Measurements from ENCODE around the gene AKAP13. TPM values are rescaled to one million over a fixed set of nuclear protein-coding genes. Genes with fewer than 3 reads are reported as not detected.

Gene AKAP13
- total RNA-seq, 4 donors from 2014 or later: 189 to 405 (median 244) TPM

DNA sequence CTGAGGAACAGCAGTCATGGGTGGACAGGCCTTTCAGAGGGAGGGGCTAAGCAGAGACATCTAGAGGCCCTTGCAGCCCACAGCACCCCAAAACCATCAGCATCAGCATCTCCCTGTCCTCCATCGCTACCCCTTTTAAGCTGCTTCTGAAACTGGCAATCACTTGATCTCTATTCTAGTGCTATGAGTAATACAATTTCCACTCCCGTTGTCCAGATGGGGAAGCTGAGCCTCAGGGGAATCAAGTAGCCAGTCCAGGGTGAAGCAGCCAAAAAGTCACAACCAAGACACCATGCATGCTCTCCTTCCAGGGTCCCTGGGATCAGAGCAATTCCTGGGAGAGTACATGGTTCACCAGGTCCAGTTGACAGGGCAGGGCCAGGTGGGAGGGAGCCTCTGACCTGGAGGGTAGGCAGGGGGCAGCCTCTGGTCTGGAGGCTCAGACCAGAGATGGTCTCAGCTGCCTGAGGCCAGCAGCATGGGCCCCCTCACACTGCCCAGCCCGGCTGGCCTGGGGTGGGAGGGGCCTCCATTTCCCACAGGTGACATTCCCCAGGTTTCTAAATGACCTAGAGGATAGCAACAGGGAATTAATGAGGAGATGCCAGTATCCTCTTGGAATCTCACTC, 384.4 kb downstream of the AKAP13 start:
- WGBS, 2 donors: 56 to 67% methylated on average over 2 to 3 of the region's 3 CpGs
- Histone ChIP-seq H3K36me3 (peaks cover 2 to 3% of the 10 kb centered on the region in 2 donors), H3K4me3 (replicated peaks in 1 of 3) (no peak overlapping the region), H3K9me3 (no peaks in the 10 kb centered on the region), H3K4me1 (peaks cover 3 to 16% of the 10 kb centered on the region in 2 donors), H3K27me3 (no peaks in the 10 kb centered on the region), H3K27ac (peak overlapping the region in 2 of 3 donors; percentile 17 to 49)
- intact Hi-C loops (cut with DNase I): no loop called here
- DNase-seq: no peak
- TF ChIP-seq, protein P1, sequence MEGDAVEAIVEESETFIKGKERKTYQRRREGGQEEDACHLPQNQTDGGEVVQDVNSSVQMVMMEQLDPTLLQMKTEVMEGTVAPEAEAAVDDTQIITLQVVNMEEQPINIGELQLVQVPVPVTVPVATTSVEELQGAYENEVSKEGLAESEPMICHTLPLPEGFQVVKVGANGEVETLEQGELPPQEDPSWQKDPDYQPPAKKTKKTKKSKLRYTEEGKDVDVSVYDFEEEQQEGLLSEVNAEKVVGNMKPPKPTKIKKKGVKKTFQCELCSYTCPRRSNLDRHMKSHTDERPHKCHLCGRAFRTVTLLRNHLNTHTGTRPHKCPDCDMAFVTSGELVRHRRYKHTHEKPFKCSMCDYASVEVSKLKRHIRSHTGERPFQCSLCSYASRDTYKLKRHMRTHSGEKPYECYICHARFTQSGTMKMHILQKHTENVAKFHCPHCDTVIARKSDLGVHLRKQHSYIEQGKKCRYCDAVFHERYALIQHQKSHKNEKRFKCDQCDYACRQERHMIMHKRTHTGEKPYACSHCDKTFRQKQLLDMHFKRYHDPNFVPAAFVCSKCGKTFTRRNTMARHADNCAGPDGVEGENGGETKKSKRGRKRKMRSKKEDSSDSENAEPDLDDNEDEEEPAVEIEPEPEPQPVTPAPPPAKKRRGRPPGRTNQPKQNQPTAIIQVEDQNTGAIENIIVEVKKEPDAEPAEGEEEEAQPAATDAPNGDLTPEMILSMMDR (IDR thresholded peaks at IDR 0.05): no peak

DNA sequence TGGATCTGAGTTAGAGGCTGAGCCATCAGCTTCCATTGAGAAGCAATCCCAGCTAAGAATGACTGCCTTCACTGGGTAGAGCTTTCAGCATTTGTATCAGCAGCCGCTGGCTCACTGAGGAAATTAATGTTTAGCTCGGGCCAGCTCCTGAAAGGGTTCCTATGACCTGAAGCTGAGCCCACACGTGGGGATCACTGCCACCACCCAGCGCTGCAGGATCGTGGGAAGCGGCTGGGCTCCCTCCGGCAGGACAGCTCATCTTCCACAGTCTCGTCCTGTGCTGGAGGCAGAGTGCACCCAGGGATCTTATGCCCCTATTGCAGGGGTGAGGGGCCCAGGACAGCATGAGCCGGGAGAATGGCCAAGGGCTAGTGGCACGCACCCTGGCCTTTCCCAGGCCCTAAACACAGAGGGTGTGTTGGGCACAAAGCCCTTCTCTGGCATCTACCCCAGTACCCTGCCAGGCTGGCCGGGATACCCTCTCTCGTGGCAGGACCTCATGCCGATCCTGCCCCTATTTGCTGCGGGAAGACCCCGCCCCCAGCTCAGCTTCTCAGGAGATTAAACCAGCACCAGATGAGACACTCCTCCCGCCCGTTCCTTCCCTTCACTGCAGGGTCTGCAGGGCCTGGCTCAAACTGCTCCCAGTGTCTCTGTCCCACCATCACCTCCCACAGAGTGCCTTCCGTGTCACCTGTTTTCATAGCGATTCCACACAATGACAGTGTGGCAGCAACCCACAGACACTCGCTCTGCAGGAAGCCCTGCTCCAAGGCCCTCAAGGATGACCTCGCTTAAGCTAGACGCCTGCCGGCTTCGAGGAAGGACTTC, 385.8 kb downstream of the AKAP13 start:
- intact Hi-C loops (cut with DNase I): no loop called here
- Histone ChIP-seq H3K4me3 (replicated peaks in 1 of 3) (no peak overlapping the region), H3K4me1 (peaks cover 12 to 30% of the 10 kb centered on the region in 2 donors), H3K27me3 (no peaks in the 10 kb centered on the region), H3K9me3 (no peaks in the 10 kb centered on the region), H3K27ac (no peak overlapping the region), H3K36me3 (no peaks in the 10 kb centered on the region)
- 85 to 88% methylated on average over 20 to 24 of the region's 24 CpGs for WGBS, 2 donors
- no peak for DNase-seq
- TF ChIP-seq POLR2A (IDR thresholded peaks at IDR 0.05): no peak
- TF ChIP-seq, protein P1 (IDR thresholded peaks at IDR 0.05): no peak

DNA sequence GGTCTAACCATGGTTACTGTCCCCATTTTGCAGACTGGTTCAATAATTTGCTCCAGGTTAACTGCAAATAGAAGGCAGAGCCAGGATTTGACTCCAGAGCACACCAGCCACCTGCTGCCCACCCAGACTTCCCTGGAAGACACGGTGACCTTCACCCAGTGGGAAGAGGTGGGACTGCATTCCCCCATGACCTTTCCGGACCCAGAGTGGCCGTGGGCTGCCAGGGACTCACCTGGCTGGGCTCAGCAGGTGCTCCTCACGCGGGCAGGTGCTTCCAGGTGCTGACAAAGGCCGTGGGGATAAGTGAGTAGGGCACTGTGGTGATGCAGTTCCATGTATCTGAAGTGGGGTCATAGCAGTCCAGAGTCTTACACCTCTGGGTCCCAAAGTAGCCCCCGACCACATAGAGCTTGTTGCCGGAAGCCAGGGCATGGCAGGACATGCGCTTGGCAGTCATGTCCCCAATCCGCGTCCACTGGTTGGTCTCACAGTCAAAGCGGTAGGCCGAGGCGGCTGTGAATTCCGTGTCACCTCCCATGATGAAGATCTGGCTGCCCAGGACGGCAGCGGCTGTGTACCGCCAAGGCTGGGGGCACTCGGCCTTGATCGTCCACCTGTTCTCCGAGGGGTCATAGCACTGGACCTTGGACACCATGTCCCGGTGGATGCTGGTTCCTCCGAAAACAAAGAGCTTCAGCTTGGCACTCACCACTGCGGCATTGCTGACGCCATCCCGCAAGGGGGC, 387.6 kb downstream of the AKAP13 start:
- Histone ChIP-seq H3K9me3 (no peaks in the 10 kb centered on the region), H3K4me1 (peaks cover 26 to 45% of the 10 kb centered on the region in 2 donors), H3K27me3 (no peaks in the 10 kb centered on the region), H3K27ac (no peak overlapping the region), H3K36me3 (no peaks in the 10 kb centered on the region), H3K4me3 (replicated peaks in 1 of 3) (no peak overlapping the region)
- DNase-seq: no peak
- 96% methylated on average over 12 to 23 of the region's 26 CpGs for WGBS, 2 donors
- intact Hi-C loops (cut with DNase I): no loop called here
- no peak for TF ChIP-seq POLR2A (IDR thresholded peaks at IDR 0.05)
- TF ChIP-seq, protein P1 (IDR thresholded peaks at IDR 0.05): no peak

DNA sequence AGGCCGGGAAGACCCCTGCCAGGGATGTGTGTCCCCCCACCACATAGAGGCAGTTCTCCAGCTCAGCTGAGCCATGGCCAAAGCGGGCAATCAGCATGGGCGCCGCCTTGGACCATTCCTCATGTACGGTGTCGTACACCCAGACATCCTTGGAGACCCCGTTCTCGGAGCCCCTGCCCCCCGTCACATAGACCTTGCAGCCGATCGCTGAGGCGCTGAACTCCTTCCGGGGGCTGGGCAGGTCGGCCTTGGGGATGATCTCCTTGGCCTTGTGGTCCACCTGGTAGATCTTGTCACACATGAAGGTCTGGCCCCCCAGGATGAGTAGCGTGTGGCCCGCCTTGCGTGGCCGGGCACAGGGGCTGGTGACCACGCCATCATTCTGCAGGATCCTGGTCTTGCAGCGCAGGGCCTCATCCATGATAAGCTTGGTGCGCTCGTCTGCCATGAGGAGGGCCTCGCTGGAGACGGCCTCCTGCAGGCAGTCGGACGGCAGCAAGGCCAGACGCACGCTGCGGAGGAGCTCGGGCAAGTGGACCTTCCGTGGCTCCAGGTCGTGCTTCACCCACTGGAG, 388.3 kb downstream of the AKAP13 start:
- Histone ChIP-seq H3K27ac (no peak overlapping the region), H3K27me3 (no peaks in the 10 kb centered on the region), H3K4me1 (peaks cover 23 to 40% of the 10 kb centered on the region in 2 donors), H3K9me3 (no peaks in the 10 kb centered on the region), H3K4me3 (replicated peaks in 1 of 3) (no peak overlapping the region), H3K36me3 (no peaks in the 10 kb centered on the region)
- intact Hi-C loops (cut with DNase I): no loop called here
- no peak for DNase-seq
- no peak for TF ChIP-seq POLR2A (IDR thresholded peaks at IDR 0.05)
- TF ChIP-seq, protein P1 (IDR thresholded peaks at IDR 0.05): no peak
- 98% methylated on average over 26 to 27 of the region's 32 CpGs for WGBS, 2 donors
